Activated CD4-positive, alpha-beta T cell treated with anti-CD3 and anti-CD28 coated beads for 1 hour (primary cell): ENCODE data around the gene PRKAR2B.
"Not testable (repeated sequence)": the region's sequence is repeated elsewhere in the genome, so short reads cannot be mapped to it uniquely, and the experiment has no call there.

Experiments
- DNase-seq: peaks from one replicate; pipeline ENCODE4 v3.0.0-alpha.2; 2020

The PRKAR2B gene

DNA sequence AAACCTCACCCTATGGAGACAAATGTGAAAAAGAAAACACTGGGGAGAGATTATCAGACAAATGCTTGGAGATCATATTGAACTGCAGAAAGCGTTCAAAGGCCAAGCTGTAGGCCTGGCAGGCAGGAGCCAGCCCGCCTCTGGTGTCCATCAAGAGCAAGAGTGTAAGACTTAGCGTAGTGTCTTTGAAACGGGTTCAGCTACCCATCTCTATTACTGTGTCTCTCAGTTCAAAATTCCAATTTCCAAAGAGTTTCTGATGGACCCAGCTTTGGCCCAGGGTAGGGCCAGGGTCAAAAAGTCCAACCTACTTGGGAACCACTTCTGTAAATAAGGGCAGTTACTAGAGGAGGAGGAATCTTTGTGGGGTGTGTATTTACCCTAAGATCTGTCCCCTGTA, 78.9 kb downstream of the PRKAR2B start:
- DNase-seq: no peak

DNA sequence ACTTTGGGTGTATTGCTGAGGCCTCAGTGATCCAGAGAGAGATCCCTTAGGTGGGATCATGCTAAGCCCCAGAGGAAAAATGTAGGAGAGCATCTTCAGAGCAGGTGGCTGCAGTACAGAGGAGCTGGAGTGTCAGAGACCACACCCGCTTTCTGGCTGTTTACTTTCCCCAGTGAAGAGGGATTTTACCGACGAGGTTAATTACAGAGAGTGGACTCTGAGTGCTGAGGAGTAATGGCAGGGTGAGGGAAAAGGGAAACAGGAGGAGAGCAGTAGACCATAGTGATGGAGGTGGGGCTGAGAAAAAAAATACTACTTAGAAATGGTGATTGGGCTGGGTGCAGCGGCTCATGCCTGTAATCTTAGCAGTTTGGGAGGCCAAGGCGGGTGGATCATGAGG, 81.0 kb downstream of the PRKAR2B start:
- DNase-seq: no peak

DNA sequence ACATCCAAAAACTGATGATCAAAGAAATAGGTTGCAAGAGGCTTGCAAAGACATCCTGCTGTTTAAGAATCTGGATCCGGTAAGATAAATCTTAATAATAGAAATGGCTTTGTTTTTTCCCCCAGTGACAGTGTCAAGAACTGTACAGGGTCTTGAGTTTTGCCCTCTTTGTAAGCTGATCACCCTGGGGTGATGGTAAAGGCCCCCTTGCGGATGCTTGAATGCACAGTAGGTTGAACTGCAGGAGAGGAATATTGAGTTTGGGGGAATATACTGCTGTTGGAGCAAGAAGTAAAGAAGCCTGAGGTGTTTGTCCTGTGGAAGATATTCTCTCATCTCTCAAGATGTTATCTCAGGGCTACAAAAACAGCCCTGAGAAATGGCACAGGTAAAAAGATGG, 83.7 kb downstream of the PRKAR2B start:
- no peak for DNase-seq

DNA sequence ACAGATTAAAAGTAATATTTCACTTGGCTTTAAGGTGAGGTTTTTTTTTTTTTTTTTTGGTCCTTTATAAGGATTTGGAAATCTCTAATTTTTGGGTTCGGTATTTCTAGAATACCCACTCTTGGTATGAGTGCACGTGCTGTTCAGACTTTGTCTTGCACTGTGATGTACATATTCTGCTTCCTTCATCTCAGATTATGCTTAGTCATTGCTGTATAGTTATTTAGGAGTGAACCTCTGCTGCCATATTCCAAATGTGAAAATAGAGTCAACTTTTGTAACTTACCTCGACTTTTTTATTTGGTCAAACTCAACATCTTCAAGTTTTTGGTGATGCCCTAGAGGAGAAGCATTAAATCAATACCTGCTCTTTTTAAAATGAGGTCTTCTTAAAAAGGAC, 84.2 kb downstream of the PRKAR2B start:
- DNase-seq: no peak

DNA sequence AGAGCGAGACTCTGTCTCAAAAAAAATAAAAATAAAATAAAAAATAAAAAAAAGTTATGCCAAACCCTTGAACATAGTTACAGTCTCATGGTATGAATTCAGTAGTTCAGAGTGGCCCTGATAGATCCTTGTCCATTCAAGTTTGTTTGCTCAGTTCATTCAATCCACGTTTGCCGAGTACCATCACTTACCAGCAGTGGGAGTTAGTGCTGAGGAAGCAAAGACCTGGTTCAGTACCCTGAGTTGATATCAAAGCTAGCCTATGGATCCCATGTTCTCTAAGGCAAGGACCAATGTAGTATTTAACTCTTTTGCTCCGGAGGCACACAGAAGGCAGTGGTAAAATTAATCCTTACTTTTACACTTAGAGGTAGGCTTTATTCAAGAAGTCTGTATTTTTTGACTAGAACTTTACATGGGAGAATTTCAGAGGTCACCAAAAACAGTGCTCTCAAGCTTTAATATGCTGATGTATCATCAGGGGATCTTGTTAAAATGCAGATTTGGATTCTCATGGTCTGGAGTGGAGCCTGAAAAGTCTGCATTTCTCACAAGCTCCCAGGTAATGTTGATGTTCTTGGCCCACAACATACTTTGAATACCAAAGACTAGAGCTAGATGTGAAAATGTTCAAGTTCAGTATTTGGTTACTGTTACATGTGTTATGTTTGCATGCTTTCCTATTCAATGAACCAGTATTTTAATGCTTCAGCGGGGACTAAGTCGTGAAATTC, 86.1 kb downstream of the PRKAR2B start:
- no peak for DNase-seq

DNA sequence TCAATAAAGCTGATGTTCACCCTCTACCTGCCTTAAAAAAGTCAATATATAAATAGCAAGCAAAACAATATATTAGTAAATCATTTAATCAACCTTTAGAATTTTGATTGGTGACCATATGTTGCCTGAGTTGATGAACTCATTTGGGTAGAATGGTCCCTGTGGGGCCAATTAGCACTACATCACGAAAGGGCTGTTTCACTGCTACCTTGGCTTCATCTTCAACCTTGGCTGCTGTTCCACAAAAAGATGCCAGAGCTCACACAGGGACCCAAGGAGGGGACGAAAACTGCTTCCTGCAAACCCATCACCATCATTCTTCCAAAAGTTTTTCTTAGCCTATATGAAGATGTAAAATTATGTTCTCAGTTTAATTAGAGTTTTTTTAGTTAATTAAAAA, 88.9 kb downstream of the PRKAR2B start:
- DNase-seq: no peak

DNA sequence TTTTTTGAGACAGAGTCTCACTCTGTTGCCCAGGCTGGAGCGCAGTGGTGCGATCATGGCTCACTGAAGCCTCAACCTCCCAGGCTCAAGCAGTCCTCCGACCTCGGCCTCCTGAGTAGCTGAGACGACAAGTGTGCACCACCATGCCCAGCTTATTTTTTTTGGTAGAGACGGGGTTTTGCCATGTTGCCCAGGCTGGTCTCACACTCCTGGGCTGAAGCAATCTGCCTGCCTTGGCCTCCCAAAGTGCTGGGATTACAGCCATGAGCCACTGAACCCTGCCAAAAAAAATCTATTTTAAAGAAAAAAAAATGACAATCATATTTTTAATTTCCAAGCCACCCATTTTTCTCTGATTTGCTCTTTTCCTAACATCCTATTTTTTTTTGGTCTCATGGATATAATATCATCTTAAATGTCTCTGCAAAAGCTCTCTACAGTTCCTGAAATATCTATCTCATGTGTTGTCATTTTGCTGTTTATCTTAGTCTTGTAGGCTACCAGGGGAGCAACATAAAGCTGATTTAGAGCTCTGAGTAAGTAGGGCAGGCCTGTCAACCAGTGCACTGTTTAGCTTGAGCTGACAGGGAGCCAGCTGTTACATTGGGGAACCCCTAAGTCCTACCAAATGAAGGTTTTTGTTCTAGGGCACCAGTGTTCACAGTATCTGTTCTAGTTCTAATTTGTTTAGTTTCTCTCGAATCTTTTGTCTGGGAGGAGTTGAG, 94.4 kb downstream of the PRKAR2B start:
- DNase-seq: no peak

DNA sequence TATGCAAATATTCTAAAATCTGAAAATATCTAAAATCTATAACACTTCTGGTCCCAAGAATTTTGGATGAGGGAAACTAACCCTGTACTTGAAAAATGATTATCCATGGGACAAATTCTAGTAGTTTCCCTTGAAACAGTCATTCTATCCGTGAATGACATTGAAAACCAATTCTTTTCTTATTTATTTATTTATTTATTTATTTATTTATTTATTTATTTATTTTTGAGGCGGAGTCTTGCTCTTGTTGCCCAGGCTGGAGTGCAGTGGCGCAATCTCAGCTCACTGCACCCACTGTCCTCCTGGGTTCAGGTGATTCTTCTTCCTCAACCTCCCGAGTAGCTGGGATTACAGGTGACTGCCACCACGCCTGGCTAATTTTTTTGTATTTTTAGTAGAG, 99.4 kb downstream of the PRKAR2B start:
- DNase-seq: not testable (repeated sequence)

DNA sequence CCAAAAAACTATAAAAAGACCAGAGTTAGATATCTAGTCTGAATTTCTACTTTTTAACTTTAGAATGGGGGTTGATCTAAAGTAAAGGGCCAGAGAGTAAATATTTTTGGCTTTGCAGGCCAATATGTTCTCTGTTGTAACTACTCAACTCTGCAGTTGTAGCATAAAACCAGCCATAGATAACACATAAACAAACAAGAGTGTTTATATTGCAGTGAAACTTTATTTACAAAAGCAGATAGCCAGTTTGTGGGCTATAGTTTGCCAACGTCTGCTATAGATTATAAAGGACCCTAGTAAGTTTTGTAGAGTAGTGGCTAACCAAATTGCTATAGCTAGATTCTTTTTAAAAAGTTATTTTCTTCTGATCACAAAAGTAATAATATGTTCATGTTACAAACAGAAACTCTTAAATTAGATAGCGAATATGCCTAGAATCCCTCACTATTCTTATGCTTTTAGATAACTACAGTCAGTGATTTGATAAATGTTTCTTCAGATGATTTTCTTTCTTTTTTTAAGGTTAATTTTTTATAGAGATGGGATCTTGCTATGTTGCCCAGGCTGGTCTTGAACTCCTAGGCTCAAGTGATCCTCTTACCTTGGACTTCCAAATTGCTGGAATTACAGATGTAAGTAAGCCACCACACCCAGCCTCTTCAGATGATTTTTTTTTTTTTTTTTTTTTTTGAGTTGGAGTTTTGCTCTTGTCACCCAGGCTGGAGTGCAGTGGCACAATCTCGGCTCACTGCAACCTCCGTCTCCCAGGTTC, 100.7 kb downstream of the PRKAR2B start:
- DNase-seq: no peak

DNA sequence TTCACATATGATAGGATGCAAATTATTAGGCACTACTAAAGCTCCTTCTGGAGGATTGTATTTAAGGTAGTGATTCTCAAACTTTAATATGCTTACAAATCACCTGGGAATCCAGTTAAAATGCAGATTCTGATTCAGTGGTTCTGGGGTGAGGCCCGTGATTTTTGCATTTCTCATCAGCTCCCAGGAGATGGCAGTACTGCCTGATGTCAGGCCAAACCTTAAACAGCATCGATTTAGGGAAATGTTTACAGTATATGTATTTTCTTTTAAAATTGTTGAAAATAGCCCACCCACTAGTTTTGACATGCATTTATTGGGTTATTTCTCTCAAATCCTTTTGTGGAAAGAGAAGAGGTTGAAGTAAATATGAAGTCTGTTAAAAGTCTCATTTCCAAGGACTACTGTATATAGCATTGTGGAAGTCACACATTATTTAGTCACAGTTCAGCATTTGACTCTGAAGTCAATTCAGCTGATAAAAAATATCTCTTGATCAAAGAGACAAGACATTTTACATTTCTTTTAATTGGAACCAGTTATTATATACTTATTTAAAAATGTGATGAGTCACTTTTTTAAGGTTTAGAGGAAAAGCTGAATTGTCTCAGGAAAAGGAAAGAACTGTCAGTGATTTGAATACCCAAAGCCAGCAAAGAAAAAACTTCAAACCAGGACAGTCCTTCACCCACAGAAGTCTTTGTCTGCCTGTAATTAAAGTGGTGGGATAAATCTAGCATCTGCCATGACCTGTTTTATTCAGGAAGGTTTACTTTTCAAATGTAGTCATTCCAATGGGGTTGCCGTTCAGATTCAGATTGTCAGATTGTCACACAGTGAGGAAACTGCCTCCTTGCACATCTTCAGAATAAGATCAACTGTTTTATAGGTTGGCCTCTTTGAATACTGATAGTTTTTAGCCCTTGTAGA, 103.2 kb downstream of the PRKAR2B start:
- no peak for DNase-seq

DNA sequence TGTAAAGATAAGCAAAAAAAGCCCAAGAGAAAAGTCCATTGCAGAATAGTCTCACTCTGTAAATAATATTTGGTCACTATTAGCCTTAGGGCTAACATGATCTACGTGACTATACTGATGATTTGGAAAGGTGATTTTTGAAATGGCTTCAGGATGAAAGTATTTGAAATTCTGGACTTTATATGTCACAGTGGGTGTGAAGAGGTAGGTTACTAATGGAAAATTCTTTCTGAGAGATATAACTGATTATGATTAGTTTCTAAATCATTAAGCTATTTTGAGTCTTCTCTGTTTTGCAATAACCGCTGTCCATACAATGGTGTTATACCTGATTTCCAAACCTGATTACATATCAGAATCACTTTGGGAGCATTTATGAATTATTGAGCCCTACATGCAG, 104.2 kb downstream of the PRKAR2B start:
- no peak for DNase-seq

DNA sequence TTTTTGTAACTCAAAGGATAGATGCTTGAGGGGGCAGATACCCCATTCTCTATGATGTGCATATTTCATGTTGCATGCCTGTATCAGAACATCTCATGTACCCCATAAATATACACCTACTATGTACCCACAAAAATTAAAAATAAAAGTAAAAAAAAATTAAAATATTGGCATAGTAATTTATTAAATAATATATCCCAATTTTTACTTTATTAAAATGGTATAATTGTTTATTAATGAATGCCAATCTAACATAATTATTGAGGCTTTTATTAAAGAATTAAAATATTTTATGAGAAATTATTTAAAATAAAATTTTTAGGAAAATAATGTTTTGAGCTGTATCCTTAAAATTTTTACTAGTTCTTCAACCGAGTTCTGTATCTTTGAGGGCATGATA, 105.4 kb downstream of the PRKAR2B start:
- DNase-seq: no peak

DNA sequence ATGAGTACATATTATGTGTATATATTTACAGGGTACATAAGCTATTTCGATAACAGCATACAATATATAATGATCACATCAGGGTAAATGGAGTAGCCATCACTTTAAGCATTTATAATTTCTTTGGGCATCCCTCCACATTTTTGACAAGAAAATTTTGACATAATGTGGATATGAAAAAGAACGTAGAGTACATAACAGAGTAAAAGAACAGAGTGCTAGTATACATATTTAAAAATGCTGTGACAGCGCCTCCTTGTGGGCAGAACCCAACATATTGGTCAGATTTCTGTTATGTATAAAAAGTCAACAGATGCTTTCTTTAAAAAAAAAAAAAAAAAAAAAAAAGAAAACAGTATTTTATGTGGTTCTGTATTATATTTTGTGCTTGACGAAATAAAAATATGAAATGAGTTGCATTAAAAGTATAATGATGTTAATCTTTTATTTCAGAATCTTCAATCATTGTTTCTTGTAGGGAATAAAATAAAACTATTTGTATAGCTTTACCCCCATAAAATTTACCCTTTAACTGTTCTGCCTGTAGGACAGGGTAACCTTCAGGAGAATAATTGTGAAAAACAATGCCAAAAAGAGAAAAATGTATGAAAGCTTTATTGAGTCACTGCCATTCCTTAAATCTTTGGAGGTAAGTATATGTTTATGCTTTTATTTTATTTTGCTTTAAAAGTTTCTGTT, 106.0 kb downstream of the PRKAR2B start:
- peak; percentile 59 for DNase-seq

DNA sequence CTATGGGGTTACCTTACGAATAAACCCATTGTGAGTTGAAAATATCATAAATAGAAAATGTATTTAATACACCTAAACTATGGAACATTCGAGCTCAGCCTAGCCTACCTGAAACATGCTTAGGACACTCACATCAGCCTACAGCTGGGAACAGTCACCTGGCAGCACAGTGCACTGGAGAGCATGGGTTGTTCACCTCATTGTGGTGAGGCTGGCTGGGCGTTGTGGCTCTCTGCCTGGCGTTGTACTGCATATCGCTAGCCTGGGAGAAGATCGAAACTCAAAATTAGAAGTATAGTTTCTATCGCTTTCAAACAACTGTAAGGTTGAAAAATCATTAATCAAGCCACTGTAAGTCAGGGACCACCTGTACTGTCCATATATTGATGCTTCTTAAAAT, 107.0 kb downstream of the PRKAR2B start:
- no peak for DNase-seq

DNA sequence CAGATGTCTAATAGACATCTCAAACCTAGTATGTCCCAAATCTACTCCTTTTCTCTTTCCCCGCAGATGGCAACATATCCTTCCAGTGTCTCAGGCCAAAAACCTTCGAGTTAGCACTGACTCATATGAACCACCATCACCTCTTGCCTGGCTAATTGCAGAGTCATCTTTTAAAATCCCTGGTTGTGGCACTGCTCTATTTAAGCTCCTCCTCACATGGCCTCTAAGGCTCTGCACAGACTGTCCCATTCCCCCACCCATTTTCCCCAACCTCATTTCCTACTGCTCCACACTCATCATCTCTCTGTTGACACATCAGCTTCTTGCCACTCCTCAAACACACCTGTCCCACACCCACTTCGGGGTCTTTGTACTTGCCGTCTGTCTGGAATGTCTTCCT, 107.5 kb downstream of the PRKAR2B start:
- no peak for DNase-seq

DNA sequence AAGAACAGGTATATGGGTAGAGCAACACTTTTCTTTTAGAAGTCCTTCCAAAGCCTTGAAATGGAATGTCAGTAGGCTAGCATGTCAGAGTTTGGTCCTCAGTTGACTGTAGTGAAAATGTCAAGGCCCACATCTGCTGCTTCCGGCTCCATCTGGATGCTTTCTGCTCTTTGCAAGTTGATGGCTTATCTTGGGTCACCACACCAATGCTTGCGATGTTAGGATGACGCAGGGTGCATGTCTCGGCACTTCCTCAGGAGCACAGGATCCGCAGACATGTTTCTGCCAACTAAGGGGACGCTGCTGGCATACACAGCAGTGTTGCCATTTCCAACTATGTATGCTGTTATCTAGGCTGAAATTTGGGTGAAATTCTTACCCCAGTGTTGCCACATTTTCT, 110.3 kb downstream of the PRKAR2B start:
- no peak for DNase-seq

DNA sequence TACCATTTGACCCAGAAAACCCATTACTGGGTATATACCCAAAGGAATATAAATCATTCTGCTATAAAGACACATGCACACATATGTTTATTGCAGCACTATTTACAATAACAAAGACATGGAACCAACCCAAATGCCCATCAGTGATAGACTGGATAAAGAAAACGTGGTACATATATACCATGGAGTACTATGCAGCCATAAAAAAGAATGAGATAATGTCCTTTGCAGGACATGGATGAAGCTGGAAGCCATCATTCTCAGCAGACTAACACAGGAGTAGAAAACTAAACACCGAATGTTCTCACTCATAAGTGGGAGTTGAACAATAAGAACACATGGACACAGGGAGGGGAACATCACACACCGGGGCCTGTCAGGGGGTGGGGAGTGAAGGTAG, 111.2 kb downstream of the PRKAR2B start:
- DNase-seq: not testable (repeated sequence)

DNA sequence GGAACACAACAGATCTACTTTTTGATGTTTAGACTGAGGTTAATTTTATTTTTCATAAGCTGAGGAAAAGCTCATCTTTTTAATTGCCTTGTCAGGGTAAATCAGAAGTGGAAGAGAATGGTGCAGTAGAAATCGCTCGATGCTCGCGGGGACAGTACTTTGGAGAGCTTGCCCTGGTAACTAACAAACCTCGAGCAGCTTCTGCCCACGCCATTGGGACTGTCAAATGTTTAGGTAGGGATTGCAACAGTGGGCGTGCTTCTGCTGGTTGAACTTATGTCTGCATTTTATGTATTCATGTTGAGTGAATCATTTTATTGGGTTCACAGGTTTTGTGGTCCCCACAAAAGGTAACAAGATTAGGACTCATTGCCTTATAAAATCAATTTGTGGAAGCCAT, 112.6 kb downstream of the PRKAR2B start:
- DNase-seq: no peak

DNA sequence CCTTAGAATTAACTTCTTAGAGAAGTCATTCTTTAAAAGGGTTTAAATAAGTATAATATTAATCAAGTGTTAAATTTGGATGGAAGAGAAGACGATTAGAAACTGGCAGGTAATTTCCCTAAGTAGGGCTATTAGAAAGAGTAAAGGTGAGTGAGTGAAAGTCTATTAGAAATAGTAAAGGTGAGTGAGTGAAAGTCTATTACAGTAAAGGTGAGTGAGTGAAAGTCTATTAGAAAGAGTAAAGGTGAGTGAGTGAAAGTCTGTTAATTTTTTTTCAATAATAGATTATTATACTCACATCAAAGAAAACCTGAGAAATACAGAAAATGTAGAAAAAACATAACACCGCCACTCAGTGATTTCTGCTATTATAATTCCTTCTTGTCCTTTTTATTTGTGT, 113.5 kb downstream of the PRKAR2B start:
- no peak for DNase-seq

DNA sequence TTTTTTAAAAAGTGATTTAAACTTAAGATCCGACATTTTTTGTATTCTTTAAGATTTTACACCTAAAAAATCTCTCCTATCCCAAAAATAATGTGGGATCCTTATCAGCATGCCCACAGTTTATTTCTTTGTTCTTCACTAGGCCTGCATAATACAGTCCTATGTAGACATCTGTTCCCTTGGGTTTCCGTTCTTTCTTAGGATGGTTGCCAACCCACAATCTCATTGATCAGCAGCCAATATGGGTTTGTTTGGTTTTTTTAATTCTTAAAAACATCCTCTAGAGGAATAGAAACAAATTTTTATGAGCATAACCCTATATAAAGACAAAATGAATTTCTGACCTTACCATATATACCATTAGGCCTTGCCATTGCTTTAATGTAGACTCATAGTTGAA, 115.9 kb downstream of the PRKAR2B start:
- DNase-seq: no peak

DNA sequence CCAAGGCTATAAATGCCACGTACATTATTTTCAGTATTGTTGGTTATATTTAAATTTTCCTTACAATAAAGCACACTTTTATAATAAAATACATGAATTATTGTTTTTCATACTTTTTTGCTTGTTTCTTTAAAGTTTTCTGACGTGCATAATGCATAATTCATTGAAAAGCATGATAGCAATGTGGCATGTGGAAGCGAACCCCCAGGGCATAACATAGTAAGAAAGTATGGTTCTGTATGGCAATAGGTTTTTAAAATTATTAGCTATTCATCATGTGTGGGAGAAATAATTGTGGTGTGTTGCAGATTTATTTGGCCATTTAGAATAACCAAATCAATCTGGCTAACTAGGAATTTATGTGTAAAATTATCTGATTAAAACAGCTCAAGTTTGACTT, 116.9 kb downstream of the PRKAR2B start:
- DNase-seq: no peak

DNA sequence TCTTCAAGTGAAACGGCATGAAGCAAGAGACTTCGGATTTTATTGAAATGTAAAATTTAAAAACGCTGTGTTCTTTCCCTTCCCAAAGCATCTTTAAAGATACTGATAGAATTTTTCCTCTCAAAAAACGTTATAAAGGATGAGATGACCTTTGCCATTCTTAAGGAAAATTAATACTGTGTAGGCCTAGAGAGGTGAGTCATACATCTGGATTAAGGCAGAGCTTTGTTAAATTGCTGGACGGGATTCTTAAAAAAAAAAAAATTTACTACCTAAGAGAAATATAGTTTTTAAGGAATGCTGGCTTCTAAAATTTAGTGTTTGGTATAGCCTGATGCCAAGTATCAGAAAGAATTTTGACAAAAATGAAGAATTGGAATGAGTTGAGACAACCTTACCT, 118.0 kb downstream of the PRKAR2B start:
- no peak for DNase-seq
